ENCODE data around the gene AKAP9. TPM values are rescaled to one million over a fixed set of nuclear protein-coding genes. Genes with fewer than 3 reads are reported as not detected.

Gene AKAP9
- total RNA-seq, 2 donors from 2014 or later, result 57.0 to 61.9 TPM

DNA sequence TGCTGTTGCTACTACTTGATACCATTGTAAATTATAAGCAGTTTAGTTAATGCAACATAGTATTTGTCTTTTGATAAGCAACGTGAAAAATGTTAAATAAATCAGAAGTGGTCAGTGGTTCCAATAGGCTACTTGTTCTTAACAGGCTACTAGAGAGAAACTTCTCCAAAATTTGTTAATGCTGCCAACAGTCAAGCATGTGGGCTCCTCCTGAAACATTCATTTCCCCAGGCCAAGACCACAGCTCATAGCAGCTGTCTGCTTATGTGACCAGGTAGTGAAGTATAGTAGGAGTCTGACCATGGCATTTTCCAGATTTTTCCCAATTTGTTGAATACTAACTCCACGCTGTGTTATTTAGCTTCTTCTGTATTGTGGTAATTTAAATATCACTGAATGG is 112.7 kb downstream of the AKAP9 start:
- no peak overlapping the region for H3K27ac ChIP-seq (ENCODE audit: low read depth, low read length)
- H3K36me3 ChIP-seq (ENCODE audit: control insufficient read depth, insufficient read depth, low read length), result peaks cover 19% of the 10 kb centered on the region
- no peak overlapping the region for H3K9ac ChIP-seq (ENCODE audit: extremely low read depth, low read length, poor library complexity, severe bottlenecking)
- H3K9me3 Mint-ChIP-seq, result no peaks in the 10 kb centered on the region
- H3K27me3 ChIP-seq (ENCODE audit: control insufficient read depth, insufficient read depth, low read length, poor library complexity, severe bottlenecking), result peaks cover 31% of the 10 kb centered on the region
- peaks cover 12% of the 10 kb centered on the region for H3K27me3 Mint-ChIP-seq (ENCODE audit: insufficient read depth)
- DNase-seq, result no peak
- no peak overlapping the region for H3K4me3 Mint-ChIP-seq
- TF ChIP-seq, protein P1, sequence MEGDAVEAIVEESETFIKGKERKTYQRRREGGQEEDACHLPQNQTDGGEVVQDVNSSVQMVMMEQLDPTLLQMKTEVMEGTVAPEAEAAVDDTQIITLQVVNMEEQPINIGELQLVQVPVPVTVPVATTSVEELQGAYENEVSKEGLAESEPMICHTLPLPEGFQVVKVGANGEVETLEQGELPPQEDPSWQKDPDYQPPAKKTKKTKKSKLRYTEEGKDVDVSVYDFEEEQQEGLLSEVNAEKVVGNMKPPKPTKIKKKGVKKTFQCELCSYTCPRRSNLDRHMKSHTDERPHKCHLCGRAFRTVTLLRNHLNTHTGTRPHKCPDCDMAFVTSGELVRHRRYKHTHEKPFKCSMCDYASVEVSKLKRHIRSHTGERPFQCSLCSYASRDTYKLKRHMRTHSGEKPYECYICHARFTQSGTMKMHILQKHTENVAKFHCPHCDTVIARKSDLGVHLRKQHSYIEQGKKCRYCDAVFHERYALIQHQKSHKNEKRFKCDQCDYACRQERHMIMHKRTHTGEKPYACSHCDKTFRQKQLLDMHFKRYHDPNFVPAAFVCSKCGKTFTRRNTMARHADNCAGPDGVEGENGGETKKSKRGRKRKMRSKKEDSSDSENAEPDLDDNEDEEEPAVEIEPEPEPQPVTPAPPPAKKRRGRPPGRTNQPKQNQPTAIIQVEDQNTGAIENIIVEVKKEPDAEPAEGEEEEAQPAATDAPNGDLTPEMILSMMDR (conservative IDR thresholded peaks at IDR 0.05), result no peak
- 94% methylated on average over 2 of the region's 2 CpGs; no CpG with 5 or more reads in 1 of the 2 experiments for WGBS, 2 experiments (ENCODE audit: insufficient coverage in 1 of 2, insufficient read length in 1 of 2)
- no peaks in the 10 kb centered on the region for H3K9me3 ChIP-seq (ENCODE audit: control insufficient read depth, low read length)
- peaks cover 10% of the 10 kb centered on the region for H3K4me1 Mint-ChIP-seq
- no peak overlapping the region for H3K27ac Mint-ChIP-seq
- H3K4me1 ChIP-seq (ENCODE audit: control insufficient read depth, insufficient read depth, low read length), result peaks cover 6% of the 10 kb centered on the region
- peaks cover 30% of the 10 kb centered on the region for H3K36me3 Mint-ChIP-seq (ENCODE audit: low read depth)
- H3K4me3 ChIP-seq (ENCODE audit: low read length), result no peak overlapping the region

DNA sequence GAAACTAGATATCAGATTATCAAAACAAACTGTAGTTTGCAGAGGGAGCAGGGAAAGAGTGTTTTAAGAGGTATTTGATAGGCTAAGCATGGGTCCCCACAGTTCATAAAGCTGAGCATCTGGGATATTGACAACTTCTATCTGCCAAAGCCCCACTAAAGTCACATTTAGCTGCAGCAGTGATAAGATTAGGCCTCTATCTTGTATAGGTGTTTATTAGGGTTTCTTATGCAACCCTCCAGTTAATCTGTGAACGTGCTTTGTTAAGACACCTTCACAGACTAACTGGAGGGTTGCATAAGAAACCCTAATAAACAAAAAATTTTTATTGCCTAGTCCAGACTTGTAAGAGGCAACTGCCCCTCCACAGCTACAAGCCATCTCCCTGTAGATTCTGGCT is 115.6 kb downstream of the AKAP9 start:
- TF ChIP-seq, protein P1 (conservative IDR thresholded peaks at IDR 0.05), result no peak
- H3K27me3 Mint-ChIP-seq (ENCODE audit: insufficient read depth), result peaks cover 12% of the 10 kb centered on the region
- Histone ChIP-seq H3K27ac (ENCODE audit: low read depth, low read length) (no peak overlapping the region), H3K4me3 (ENCODE audit: low read length) (no peak overlapping the region), H3K9ac (ENCODE audit: extremely low read depth, low read length, poor library complexity, severe bottlenecking) (no peak overlapping the region), H3K4me1 (ENCODE audit: control insufficient read depth, insufficient read depth, low read length) (peaks cover 6% of the 10 kb centered on the region), H3K36me3 (ENCODE audit: control insufficient read depth, insufficient read depth, low read length) (peaks cover 17% of the 10 kb centered on the region), H3K27me3 (ENCODE audit: control insufficient read depth, insufficient read depth, low read length, poor library complexity, severe bottlenecking) (peaks cover 37% of the 10 kb centered on the region), H3K9me3 (ENCODE audit: control insufficient read depth, low read length) (no peaks in the 10 kb centered on the region)
- no peaks in the 10 kb centered on the region for H3K9me3 Mint-ChIP-seq
- H3K4me3 Mint-ChIP-seq, result no peak overlapping the region
- H3K4me1 Mint-ChIP-seq, result peaks cover 10% of the 10 kb centered on the region
- WGBS, 2 experiments (ENCODE audit: insufficient coverage in 1 of 2, insufficient read length in 1 of 2), result 38% methylated on average over 1 of the region's 1 CpG; no CpG with 5 or more reads in 1 of the 2 experiments
- no peak for DNase-seq
- H3K36me3 Mint-ChIP-seq (ENCODE audit: low read depth), result peaks cover 11% of the 10 kb centered on the region
- no peak overlapping the region for H3K27ac Mint-ChIP-seq

DNA sequence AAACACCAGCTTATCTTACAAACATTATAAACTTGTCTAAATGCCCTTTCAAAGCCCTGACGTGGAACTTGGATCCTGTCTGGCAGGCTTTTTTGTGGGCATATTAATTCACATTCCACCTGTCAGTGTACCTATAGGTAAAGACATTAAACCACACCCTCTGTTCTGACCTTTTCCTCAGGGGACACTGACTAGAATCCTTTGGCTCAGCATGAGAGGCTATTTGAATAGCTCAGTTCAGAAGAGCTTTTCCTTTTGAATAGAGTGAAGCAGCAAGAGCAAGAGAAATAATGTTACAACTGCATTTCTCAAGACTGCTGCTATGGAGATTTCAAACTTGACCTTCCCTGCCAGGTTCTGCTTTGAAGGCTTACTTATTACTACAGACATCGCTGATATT is 116.7 kb downstream of the AKAP9 start:
- H3K4me3 ChIP-seq (ENCODE audit: low read length), result no peak overlapping the region
- H3K4me1 Mint-ChIP-seq, result peaks cover 10% of the 10 kb centered on the region
- TF ChIP-seq, protein P1 (conservative IDR thresholded peaks at IDR 0.05), result no peak
- peaks cover 14% of the 10 kb centered on the region for H3K36me3 Mint-ChIP-seq (ENCODE audit: low read depth)
- H3K36me3 ChIP-seq (ENCODE audit: control insufficient read depth, insufficient read depth, low read length), result peaks cover 17% of the 10 kb centered on the region
- 80% methylated on average over 2 of the region's 2 CpGs; no CpG with 5 or more reads in 1 of the 2 experiments for WGBS, 2 experiments (ENCODE audit: insufficient coverage in 1 of 2, insufficient read length in 1 of 2)
- DNase-seq, result no peak
- H3K4me1 ChIP-seq (ENCODE audit: control insufficient read depth, insufficient read depth, low read length), result peaks cover 6% of the 10 kb centered on the region
- H3K27me3 Mint-ChIP-seq (ENCODE audit: insufficient read depth), result peaks cover 12% of the 10 kb centered on the region
- H3K9ac ChIP-seq (ENCODE audit: extremely low read depth, low read length, poor library complexity, severe bottlenecking), result no peak overlapping the region
- no peaks in the 10 kb centered on the region for H3K9me3 Mint-ChIP-seq
- no peak overlapping the region for H3K27ac ChIP-seq (ENCODE audit: low read depth, low read length)
- no peak overlapping the region for H3K4me3 Mint-ChIP-seq
- H3K27me3 ChIP-seq (ENCODE audit: control insufficient read depth, insufficient read depth, low read length, poor library complexity, severe bottlenecking), result peaks cover 37% of the 10 kb centered on the region
- no peaks in the 10 kb centered on the region for H3K9me3 ChIP-seq (ENCODE audit: control insufficient read depth, low read length)
- no peak overlapping the region for H3K27ac Mint-ChIP-seq
